GM18511 (cell line): ENCODE results near the gene DDX47.
A peak's percentile ranks its signal among the peaks of the same experiment; 100 is the strongest.
"Not testable (repeated sequence)": the region's sequence is repeated elsewhere in the genome, so short reads cannot be mapped to it uniquely, and the experiment has no call there.

Experiments
- ATAC-seq: cut with Tn5 transposase; IDR thresholded peaks from one replicate; pipeline ENCODE4 v1.9.1; 2021; ENCODE audit warnings: mild to moderate bottlenecking, moderate library complexity; ENCODE audit not compliant: unreplicated experiment

Gene DDX47

DNA sequence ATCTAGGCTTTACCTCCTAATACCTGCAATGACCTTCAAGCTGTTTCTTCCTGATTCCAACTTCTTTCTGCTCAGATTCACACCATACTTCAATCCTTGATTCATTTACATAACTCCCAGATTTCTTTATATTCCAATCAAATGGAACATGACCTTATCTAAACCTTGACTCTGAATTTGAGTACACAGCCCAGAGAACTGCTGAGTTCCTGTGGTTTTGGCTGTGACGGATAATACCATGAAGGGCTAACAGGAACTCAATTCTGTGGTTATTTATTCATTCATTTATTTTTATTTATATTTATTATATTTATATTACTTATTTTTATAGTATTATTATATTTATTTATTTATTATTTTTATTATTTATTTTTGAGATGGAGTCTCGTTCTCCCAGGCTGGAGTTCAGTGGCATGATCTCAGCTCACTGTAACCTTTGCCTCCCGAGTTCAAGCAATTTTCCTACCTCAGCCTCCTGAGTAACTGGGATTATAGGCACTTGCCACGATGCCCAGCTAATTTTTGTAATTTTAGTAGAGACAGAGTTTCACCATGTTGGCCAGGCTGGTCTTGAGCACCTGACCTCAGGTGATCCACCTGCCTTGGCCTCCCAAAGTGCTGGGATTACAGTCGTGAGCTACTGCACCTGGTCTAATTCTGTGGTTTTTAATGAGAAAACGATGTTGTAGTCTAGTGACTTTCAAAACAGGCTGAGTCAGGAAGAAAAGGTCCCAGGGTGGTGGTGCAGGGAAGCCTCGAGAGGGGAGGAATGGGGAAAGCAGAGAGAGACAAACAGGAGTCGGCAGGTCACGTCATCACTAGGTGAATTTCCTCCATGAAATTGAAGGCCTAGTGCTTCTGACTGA lies 16.0 kb upstream of the DDX47 start:
- no peak for ATAC-seq

GRCh38 chr12:12797794-12798152 lies 15.4 kb upstream of the DDX47 start:
- no peak for ATAC-seq

- ATAC-seq, result no peak
Measured at GRCh38 chr12:12798480-12798879, 14.7 kb upstream of the DDX47 start.

- no peak for ATAC-seq
Measured at GRCh38 chr12:12799163-12799920, 13.8 kb upstream of the DDX47 start.

GRCh38 chr12:12800406-12801180 lies 12.6 kb upstream of the DDX47 start:
- ATAC-seq, result no peak

- not testable (repeated sequence) for ATAC-seq
Measured at GRCh38 chr12:12801656-12802055, 11.5 kb upstream of the DDX47 start.

DNA sequence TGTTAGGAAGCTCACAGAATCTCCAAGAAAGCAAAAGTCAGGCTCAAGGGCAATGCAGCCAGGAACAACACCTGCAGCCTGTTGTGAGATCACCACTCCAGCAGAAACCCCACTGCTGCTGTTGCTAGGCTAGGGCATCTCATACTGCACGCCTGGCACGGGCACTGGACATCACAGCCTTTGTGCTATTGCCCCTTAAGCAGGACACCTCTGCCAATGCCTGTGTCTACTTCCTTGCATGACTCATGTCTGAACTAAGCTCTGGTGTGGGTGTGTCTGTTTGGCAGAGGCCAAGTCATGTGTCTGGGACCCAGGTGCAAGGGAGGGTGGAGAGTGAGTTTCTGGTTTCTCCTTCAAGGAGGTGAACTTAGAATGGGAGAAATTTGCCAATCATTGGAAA lies 10.0 kb upstream of the DDX47 start:
- ATAC-seq, result peak; percentile 87

GRCh38 chr12:12804011-12804410 lies 9.1 kb upstream of the DDX47 start:
- ATAC-seq, result no peak

- ATAC-seq, result no peak
Measured at GRCh38 chr12:12804432-12804886, 8.7 kb upstream of the DDX47 start.

DNA sequence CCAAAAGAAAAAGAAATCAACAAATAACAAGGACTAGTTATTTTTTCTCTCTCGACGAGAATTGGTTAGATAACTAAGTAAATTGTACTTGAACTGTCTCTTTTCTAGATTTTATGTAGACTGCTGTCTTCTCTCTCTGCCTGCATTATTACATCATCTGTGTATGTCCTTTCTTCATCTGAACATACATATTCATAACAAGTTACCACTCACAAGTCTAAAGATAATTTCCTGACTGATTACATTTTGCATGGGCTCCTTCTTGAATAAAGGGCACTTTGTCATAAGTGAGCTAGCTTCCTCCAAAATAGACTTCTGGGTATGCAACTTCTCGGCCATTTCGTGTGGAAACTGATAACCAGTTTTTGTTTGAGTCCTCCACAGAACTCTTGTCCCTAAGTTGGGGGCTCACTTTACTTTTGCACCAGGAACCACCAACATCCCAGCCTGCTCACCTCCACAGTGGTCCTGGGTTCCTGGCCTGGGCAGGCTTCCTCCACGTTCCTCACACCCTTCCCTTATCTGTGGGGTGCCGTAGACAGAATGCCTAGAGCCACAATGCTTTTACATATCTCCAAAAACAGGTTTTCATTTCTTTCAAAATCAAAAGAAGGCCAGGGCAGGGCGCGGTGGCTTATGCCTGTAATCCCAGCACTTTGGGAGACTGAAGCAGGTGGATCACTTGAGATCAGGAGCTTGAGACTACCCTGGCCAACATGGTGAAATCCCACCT lies 6.2 kb upstream of the DDX47 start:
- no peak for ATAC-seq

DNA sequence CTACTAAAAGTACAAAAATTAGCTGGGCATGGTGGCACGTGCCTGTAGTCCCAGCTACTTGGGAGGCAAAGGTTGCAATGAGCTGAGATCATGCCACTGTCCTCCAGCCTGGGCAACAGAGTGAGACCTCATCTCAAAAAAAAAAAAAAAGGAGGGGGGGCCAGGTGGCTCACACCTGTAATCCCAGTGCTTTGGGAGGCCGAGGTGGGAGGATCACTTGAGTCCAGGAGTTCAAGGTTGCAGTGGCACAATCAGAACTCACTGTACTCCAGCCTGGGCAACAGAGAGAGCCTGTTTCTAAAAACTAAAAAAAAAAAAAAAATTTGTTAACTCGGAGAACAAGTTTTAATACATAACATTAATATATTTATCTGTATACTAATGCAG lies 5.6 kb upstream of the DDX47 start:
- ATAC-seq, result not testable (repeated sequence)

- peak; percentile 80 for ATAC-seq
Measured at GRCh38 chr12:12807970-12808702, 5.0 kb upstream of the DDX47 start.

GRCh38 chr12:12810553-12811021 lies 2.6 kb upstream of the DDX47 start:
- ATAC-seq, result no peak

- no peak for ATAC-seq
Measured at GRCh38 chr12:12811343-12811742, 1.8 kb upstream of the DDX47 start.

DNA sequence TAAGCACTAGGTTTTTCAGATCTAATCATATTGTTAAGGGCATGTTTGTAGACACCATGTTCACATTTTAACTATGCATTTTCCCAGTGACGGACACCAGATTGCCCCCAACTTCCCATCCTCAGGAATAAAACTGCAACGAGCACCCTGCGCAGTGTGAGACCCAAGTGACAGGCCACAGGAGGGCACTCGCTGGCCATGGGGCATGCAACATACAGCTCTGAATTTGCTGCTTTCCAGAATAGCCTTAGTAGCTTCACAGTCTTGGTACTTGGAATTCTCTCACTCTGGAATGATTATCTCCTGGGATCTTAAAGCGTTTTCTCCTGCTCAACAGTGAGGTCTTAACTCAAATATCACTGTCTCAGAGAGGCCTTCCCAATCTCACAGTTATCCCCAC lies 972 bp upstream of the DDX47 start:
- no peak for ATAC-seq

GRCh38 chr12:12812618-12813119 lies 477 bp upstream of the DDX47 start:
- ATAC-seq, result no peak

- ATAC-seq, result peak; percentile 48
Measured at GRCh38 chr12:12817616-12818015, 4.5 kb downstream of the DDX47 start.

GRCh38 chr12:12818701-12819100 lies 5.6 kb downstream of the DDX47 start:
- ATAC-seq, result no peak

DNA sequence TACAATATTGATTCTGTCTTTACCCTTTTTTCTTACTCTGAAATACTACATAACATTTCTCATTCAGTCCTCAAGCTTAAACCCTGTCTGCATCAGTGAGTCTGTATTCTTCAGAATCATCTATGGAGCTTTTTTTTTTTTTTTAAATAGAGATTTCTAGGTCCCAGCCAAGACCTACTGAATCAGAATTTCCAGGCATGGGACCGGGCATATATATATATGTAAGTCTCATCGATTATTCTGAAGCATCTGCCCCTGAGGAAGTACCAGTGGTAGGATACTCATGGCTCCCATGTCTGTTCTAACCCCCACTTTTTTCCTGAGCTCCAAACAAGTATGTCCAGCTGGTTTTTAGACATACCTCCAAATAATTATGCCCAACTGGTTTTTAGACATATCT lies 6.1 kb downstream of the DDX47 start:
- ATAC-seq, result no peak
